NCI-H2196 treated with DMSO at 0.1 percent for 48 hours (cell line): ENCODE measurements around the gene GNA12.
A peak's percentile ranks its signal among the peaks of the same experiment; 100 is the strongest.

Experiments
- DNase-seq: peaks from one replicate; lab custom pipeline; 2025; ENCODE audit not compliant: unreplicated experiment; lab: John Stamatoyannopoulos, UW

GNA12 gene

DNA sequence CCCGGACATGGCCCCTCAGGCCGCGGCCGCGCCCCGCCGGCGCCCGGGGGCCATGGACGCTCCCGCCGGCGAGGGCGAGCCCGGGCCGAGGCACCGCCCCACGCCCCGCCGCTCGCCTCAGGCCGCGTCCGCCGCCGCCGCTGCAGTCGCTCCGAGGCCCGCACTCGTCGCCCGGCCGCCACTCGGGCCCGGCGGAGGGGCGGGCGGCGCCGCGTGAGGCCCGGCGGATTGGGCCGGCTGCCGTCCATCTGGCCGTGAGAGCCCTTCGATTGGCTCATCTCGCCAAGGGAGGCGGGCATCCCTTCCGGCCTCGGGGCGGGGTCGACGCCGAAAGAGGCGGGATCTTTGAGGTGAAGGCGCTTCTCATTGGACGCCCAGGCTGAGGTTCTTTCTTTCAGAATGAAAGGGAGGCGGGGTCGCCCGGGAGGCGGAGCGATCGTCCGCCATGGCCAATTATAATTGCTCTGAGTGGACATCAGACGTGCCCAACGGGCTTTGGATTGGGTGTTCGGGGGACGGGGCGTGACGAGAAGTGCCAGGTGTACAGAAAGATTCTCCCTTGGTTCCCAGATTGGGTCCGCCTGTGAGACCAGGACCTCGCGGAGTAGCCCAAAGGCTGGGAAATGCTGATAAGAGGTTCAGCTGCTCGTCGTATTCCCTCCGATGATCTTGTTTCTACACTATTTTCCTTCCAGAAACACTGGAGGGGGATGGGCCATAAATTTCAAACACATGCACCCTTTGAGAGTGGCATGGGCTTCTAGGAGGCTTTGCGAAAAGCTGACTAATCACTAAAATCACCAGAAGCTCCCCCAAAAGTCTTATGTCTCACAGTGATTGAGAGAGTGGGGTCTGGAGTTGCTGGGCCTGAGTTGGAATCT lies at the start of gene GNA12:
Gene GNA12, minus strand, starts transcription at position 156 of the 881 bp plus-strand sequence. Its CDS starts 147 bp downstream, at position 9.
- peak; percentile 96 for DNase-seq

- no peak for DNase-seq
These were observed 49.3 kb upstream of the GNA12 start for GRCh38 chr7:2893411-2893861.

- DNase-seq: no peak
These were observed 48.4 kb upstream of the GNA12 start for GRCh38 chr7:2892549-2892948.

DNA sequence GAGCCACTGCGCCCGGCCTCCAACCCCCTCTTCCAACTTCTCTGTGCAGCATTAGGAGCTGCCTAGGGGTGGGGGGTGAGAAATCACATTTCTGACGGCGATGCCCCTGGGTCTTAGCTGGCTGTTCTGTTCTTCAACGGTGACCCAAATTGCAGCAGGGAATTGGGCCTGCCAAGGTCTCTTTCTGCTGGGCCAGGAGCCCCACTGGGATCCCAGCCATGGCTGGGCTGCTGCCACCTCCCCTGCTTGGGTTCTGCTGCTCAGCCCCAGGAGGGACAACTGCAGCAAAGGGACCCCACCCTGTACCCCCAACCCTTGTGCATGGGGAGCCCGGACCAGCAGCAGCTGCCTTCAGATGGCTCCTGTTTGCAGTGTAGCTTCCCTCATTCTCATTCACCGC lies 43.7 kb upstream of the GNA12 start:
- no peak for DNase-seq

GRCh38 chr7:2886900-2887299 lies 42.8 kb upstream of the GNA12 start:
- DNase-seq: peak; percentile 49

DNA sequence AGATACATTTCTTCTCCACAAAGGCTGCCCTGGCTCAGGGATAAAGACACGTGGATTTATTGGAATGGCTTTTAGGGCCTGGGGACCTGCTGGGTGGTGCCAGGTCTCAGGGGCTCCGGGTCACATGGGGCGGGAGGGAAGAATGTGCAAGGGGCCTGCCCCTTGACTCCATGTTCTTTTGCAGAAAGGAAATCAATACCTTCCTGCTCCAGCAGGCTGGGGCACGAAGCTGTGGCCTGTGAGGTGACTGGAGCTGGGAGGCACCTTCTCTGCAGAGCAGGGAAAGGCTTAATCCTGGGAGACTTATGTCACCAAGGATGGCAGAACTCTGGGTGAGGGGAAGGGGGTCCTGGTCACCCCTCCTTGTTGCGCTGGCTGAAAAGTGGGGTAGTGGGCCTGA lies 42.3 kb upstream of the GNA12 start:
- no peak for DNase-seq

- no peak for DNase-seq
These were observed 40.1 kb upstream of the GNA12 start for GRCh38 chr7:2884161-2884560.

DNA sequence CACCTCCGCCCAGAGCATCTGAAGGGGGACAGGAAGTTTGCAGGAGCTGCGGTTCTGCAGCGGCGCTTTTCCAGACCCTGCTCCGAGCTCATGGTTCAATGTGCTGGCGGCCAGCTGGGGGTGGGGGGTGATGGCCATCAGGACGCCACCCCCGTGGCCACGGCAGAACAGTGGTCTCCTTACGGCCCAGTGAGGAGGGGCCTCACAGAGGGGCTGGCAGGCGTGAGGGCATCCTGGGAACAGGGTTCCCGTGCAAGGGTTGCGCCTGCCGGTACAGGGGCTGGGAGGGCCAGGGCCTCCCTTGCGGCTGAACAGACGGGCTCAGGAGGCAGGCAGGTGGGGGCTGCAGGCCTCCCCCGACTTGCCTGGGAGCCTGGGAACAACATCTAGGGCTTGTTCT lies 39.0 kb upstream of the GNA12 start:
- no peak for DNase-seq

GRCh38 chr7:2882111-2882510 lies 38.0 kb upstream of the GNA12 start:
- DNase-seq: no peak

GRCh38 chr7:2880874-2881533 lies 36.9 kb upstream of the GNA12 start:
- no peak for DNase-seq

- DNase-seq: no peak
These were observed 35.9 kb upstream of the GNA12 start for GRCh38 chr7:2880051-2880450.

DNA sequence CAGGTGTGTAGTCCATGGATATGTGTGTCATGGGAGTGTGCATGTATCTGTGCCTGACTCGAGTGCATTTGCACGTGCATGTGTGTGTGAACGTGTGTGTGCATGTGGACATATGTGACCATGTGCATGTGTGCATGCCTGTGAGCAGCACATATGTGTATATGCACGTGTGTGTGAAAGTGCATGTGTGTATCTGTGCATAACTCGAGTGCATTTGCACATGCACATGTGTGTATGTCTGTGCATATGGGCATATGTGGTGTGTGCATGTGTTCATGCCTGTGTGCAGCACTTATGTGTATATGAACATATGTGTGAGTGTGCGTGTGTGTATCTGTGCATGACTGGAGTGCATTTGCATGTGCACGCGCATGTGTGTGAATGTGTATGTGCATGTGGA lies 35.2 kb upstream of the GNA12 start:
- no peak for DNase-seq

DNA sequence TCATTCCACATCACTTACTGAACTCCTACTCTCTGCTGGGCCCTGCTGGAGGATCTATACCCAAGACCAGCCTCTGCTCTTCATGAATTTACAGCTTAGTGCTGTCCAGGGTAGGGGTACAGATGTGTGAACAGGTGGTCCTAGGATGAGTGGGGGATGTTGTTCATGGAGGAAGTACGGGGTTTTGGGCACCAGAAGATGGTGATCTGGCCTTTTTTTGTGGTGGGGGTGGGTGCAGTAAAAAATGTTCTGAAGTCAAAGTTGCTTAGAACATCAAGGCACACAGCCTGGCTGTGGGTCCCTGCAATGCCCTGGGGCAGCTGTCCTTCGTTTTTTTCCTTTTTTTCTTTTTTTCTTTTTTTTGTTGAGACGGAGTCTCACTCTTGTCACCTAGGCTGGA lies 34.2 kb upstream of the GNA12 start:
- no peak for DNase-seq

- no peak for DNase-seq
These were observed 32.1 kb upstream of the GNA12 start for GRCh38 chr7:2876031-2876731.

DNA sequence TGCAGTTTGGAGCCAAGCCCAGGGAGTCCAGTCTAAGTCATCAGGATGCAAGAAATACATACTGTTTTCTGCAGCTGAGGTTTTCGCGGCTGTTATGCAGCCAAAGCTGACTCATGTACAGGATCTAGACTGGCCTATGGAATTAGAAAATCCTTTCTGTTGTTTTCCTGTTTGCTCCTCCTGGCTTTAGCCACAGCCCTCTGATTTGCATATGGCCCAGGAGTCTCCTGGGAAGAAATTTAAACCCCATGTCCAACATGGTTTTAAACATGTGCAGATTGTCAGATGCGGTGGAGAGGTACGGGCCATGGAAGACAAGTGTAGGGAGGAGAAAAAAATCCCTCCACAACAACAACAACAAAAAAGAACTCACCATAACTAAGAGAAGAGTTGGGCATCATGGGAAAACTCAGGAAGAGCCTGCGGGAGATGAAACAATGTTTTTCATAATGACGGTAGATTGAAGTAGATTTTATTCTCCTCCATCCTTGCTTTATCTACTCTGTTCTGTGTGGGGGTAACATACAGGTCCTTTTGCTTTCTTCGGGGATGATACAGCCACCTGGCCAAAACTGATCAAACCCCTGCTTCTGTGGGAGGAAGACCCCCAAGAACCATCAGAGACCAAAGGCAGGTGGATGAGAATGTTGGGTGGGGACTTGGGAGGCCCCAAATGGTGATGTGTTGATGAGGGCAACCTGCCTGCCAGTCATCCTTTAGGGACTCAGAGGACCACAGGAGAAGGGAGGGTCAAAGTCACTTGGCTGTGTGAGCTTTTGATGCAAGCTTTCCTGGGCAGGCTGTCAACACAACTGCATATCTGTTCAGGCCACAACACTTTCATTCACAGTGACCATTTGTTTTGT lies 29.8 kb upstream of the GNA12 start:
- DNase-seq: no peak

DNA sequence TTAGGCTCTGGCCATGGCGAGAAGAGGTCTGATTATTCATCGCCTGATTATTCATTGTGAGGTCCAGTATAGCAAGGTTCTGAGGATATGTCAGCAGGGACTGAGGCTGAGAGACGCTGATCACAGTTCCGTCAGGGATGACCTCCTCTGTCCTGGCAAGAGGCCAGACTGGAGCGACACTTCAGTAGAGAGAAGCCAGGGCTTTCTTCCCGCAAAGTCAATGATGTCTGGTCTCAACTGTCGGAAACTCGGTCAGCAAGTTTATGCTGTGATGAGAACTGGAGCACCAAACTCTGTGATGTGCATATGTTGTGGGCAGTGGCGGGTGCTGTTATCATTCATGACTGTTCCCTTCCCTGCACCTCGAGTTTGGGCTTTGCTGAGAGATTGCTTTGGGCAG lies 29.0 kb upstream of the GNA12 start:
- DNase-seq: no peak

GRCh38 chr7:2872296-2872874 lies 28.3 kb upstream of the GNA12 start:
- no peak for DNase-seq

DNA sequence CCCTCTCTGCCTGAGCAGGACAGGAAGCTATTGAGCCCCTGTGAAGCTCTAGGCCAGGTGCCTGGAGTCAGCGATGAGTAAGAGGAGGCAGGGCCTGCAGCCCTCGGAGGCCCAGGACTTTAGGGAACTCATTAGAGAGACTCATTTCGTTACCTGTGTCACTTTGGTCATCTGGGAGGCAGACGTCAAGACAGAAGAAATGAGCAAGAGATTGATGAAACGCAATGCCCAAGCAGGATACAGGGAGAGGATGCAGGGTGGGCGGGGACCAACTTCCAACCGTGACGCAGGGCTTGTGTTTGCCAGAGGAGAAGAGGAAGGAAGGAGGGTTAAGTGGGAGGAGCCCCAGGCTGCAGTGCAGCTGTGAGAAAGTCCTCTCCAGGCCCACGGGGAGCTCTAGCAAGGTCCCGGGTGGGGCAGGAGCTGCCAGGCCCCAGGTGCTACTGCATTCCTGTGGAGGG lies 26.4 kb upstream of the GNA12 start:
- no peak for DNase-seq

GRCh38 chr7:2869981-2870380 lies 25.9 kb upstream of the GNA12 start:
- no peak for DNase-seq

- DNase-seq: no peak
These were observed 22.5 kb upstream of the GNA12 start for GRCh38 chr7:2866601-2867000.
